ENCODE data around the gene TSNAX. TPM values are rescaled to one million over a fixed set of nuclear protein-coding genes. Genes with fewer than 3 reads are reported as not detected.
A peak's percentile ranks its signal among the peaks of the same experiment; 100 is the strongest.

TSNAX gene
- total and polyA plus RNA-seq, 2 of the 8 experiments (the other 6 are each of a cell fraction or from before 2014, with no cell fraction given), result 7.7 to 34.0 TPM

- Histone ChIP-seq H2BK15ac (ENCODE audit: low read length) (no peak overlapping the region), H4K91ac (replicated peaks; ENCODE audit: insufficient read length, low read length) (no peak overlapping the region), H3K4me1 (replicated peaks in 1 of 4; ENCODE audit: control insufficient read depth in 3 of 4, insufficient read depth in 4 of 4, low read length in 3 of 4) (peaks cover 0 to 5% (median 3%) of the 10 kb centered on the region in 4 experiments; a peak in 4 of 7 replicates), H3K14ac (ENCODE audit: insufficient read length) (no peak overlapping the region), H3K4me3 (ENCODE audit: extremely low read depth in 1 of 4, insufficient read depth in 2 of 4, low read depth in 3 of 4, low read length in 4 of 4) (no peak overlapping the region), H2BK120ac (replicated peaks; ENCODE audit: low read depth, low read length) (no peak overlapping the region), H4K5ac (ENCODE audit: insufficient read length, low read depth, low read length) (no peak overlapping the region), H4K20me1 (replicated peaks in 1 of 2; ENCODE audit: control insufficient read depth in 1 of 2, insufficient read depth in 2 of 2, low read length in 2 of 2) (no peaks in the 10 kb centered on the region), H3K4me2 (ENCODE audit: insufficient read depth in 1 of 2, low read depth in 2 of 2, low read length in 2 of 2) (no peak overlapping the region), H3K4ac (replicated peaks; ENCODE audit: insufficient read length, low read depth, low read length) (no peak overlapping the region), H3K27ac (ENCODE audit: low read depth, low read length) (no peak overlapping the region), H3K27me3 (replicated peaks in 1 of 4; ENCODE audit: control insufficient read depth in 3 of 4, extremely low read depth in 1 of 4, insufficient read depth in 3 of 4, low read length in 3 of 4) (no peaks in the 10 kb centered on the region), H3K23me2 (ENCODE audit: low read depth, low read length) (no peaks in the 10 kb centered on the region), H3K36me3 (ENCODE audit: control insufficient read depth in 2 of 4, insufficient read depth in 4 of 4, low read length in 3 of 4) (no peaks in the 10 kb centered on the region), H2BK5ac (ENCODE audit: low read depth, low read length) (no peak overlapping the region), H2AFZ (ENCODE audit: low read length) (no peak overlapping the region), H2BK12ac (ENCODE audit: low read depth, low read length) (no peak overlapping the region), H3K9me3 (ENCODE audit: insufficient read depth in 2 of 2, low read depth in 1 of 2, low read length in 1 of 2) (no peaks in the 10 kb centered on the region; a peak in 1 of 4 replicates), H3K9ac (replicated peaks in 1 of 4; ENCODE audit: extremely low read depth in 1 of 4, low read depth in 3 of 4, low read length in 3 of 4) (no peak overlapping the region), H3K18ac (ENCODE audit: extremely low read depth, low read length) (no peak overlapping the region), H2AK5ac (ENCODE audit: low read depth, low read length) (no peak overlapping the region), H2BK20ac (ENCODE audit: low read length) (no peak overlapping the region), H3K79me2 (ENCODE audit: control insufficient read depth in 1 of 2, insufficient read depth in 2 of 2, low read length in 2 of 2) (no peaks in the 10 kb centered on the region), H4K8ac (ENCODE audit: extremely low read depth, insufficient read depth, low read length) (no peak overlapping the region), H3K23ac (ENCODE audit: insufficient read length) (no peak overlapping the region), H3K79me1 (ENCODE audit: low read depth, low read length) (no peaks in the 10 kb centered on the region), H3K56ac (replicated peaks; ENCODE audit: insufficient read length, low read depth, low read length) (no peak overlapping the region)
- FAIRE-seq (no peak), DNase-seq (ENCODE audit: low read depth in 1 of 2, low spot score in 2 of 2) (no peak)
- ChIA-PET CTCF (ENCODE audit: partially characterized antibody) (no interaction called here), POLR2A (ENCODE audit: partially characterized antibody) (no interaction called here)
- TF ChIP-seq PHF8 (conservative IDR thresholded peaks at IDR 0.05; ENCODE audit: low read depth, low read length) (no peak), KDM1A (IDR thresholded peaks at IDR 0.05; ENCODE audit: borderline replicate concordance, low read length) (peak; percentile 82)
- WGBS, 2 experiments (ENCODE audit: extremely low coverage in 1 of 2, insufficient coverage in 1 of 2, insufficient read length in 1 of 2, insufficient replicate concordance in 2 of 2, low coverage in 1 of 2, low lambda C conversion rate in 2 of 2, missing lambda C conversion rate in 1 of 2), result 97% methylated on average over 2 of the region's 2 CpGs; no CpG with 5 or more reads in 1 of the 2 experiments
Measured at GRCh38 chr1:231480008-231480407, 48.5 kb upstream of the TSNAX start.
